HepG2 (cell line): ENCODE measurements around the gene SLC6A14.

Experiments used
- CEBPB ChIP-seq: IDR thresholded peaks from 2 replicates; pipeline ENCODE4 v1.6.1; 2011; ENCODE audit warnings: low read depth, low read length, improper control_type of control experiment, borderline replicate concordance
- MXD3 ChIP-seq: IDR thresholded peaks from 2 replicates; pipeline ENCODE4 v1.6.1; 2016; ENCODE audit warnings: mild to moderate bottlenecking, missing biosample characterization, missing genetic modification reagents
- RAD51 ChIP-seq: fragments of 450-650 bp; IDR thresholded peaks from 2 replicates; pipeline ENCODE4 v1.6.1; 2016; ENCODE audit warnings: borderline replicate concordance
- TF ChIP-seq, protein P1 (sequence below): IDR thresholded peaks from 2 replicates; pipeline ENCODE4 v1.6.1; 2016; ENCODE audit warnings: low read depth, control low read depth
- TF ChIP-seq, protein P2 (sequence below), 2 experiments: sonication (generic) in 1 of 2; formaldehyde crosslinking in 1 of 2; IDR thresholded peaks; 2 replicates each; pipeline versions ENCODE4 v1.4.0 to v1.6.1; 2018 to 2020; ENCODE audit warnings: missing genetic modification reagents in 2 of 2, borderline replicate concordance in 1 of 2, low read depth in 1 of 2, mild to moderate bottlenecking in 1 of 2, missing biosample characterization in 1 of 2

- TF ChIP-seq, protein P1, sequence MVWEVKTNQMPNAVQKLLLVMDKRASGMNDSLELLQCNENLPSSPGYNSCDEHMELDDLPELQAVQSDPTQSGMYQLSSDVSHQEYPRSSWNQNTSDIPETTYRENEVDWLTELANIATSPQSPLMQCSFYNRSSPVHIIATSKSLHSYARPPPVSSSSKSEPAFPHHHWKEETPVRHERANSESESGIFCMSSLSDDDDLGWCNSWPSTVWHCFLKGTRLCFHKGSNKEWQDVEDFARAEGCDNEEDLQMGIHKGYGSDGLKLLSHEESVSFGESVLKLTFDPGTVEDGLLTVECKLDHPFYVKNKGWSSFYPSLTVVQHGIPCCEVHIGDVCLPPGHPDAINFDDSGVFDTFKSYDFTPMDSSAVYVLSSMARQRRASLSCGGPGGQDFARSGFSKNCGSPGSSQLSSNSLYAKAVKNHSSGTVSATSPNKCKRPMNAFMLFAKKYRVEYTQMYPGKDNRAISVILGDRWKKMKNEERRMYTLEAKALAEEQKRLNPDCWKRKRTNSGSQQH (CRISPR knock-in tag) = no peak
- TF ChIP-seq, protein P2, sequence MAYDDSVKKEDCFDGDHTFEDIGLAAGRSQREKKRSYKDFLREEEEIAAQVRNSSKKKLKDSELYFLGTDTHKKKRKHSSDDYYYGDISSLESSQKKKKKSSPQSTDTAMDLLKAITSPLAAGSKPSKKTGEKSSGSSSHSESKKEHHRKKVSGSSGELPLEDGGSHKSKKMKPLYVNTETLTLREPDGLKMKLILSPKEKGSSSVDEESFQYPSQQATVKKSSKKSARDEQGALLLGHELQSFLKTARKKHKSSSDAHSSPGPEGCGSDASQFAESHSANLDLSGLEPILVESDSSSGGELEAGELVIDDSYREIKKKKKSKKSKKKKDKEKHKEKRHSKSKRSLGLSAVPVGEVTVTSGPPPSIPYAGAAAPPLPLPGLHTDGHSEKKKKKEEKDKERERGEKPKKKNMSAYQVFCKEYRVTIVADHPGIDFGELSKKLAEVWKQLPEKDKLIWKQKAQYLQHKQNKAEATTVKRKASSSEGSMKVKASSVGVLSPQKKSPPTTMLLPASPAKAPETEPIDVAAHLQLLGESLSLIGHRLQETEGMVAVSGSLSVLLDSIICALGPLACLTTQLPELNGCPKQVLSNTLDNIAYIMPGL (CRISPR knock-in tag; IDR thresholded peaks at IDR 0.05; ENCODE audit: borderline replicate concordance in 1 of 2, low read depth in 1 of 2) = no peak
- TF ChIP-seq RAD51 = no peak
- TF ChIP-seq MXD3 (CRISPR knock-in tag) = no peak
- TF ChIP-seq CEBPB = no peak
These were observed 809 bp upstream of the SLC6A14 start for GRCh38 chrX:116435597-116435996.
